Tibial nerve (tissue), 4 donors: ENCODE measurements around the gene EYA2. TPM values are rescaled to one million over a fixed set of nuclear protein-coding genes. Genes with fewer than 3 reads are reported as not detected.

Source experiments
- DNase-seq, 2 donors: peaks; one replicate each; pipeline ENCODE4 v3.0.0-alpha.2; 2019; ENCODE audit warnings: low spot score in 2 of 2
- H3K27ac ChIP-seq, 4 donors: fragments of 200-600 bp; sonication (generic) in 3 of 4; one replicate each; pipeline ENCODE4 v1.5.1; 2017 to 2019; ENCODE audit warnings: mild to moderate bottlenecking in 1 of 4
- H3K27me3 ChIP-seq, 2 donors: fragments of 200-600 bp; sonication (generic) in 1 of 2; one replicate each; pipeline versions ENCODE4 v1.5.1 to v1.6.0; 2017 to 2019
- H3K36me3 ChIP-seq, 3 donors: fragments of 200-600 bp; sonication (generic); one replicate each; pipeline ENCODE4 v1.5.1; 2018 to 2019
- H3K4me1 ChIP-seq, 4 donors: fragments of 200-600 bp; sonication (generic) in 3 of 4; one replicate each; pipeline ENCODE4 v1.5.1; 2017 to 2019
- H3K4me3 ChIP-seq, 4 donors: fragments of 200-600 bp; sonication (generic) in 3 of 4; one replicate each; pipeline ENCODE4 v1.5.1; 2017 to 2019; ENCODE audit warnings: mild to moderate bottlenecking in 1 of 4, moderate library complexity in 1 of 4
- H3K9me3 ChIP-seq, 4 donors: fragments of 200-600 bp; sonication (generic) in 3 of 4; one replicate each; pipeline ENCODE4 v1.5.1; 2017 to 2019
- EP300 ChIP-seq, 2 donors: sonication (generic); formaldehyde crosslinking; IDR thresholded peaks; one replicate each; pipeline ENCODE4 v1.6.1; 2017; ENCODE audit warnings: antibody characterized with exemption in 2 of 2, mild to moderate bottlenecking in 1 of 2
- POLR2A ChIP-seq, 2 donors: fragments of 450-650 bp; IDR thresholded peaks; one replicate each; pipeline ENCODE4 v1.6.1; 2017; ENCODE audit warnings: antibody characterized with exemption in 2 of 2, mild to moderate bottlenecking in 2 of 2, moderate library complexity in 2 of 2
- WGBS, 2 donors: methylation state at CpG; one replicate each; pipeline ENCODE4 v1.1.5; 2018; 5-methylcytosine and 5-hydroxymethylcytosine counted together
- total RNA-seq, 4 donors: library from RNA; depleted of rRNA; stranded (reverse); fragments of >200 nt; gene quantifications; one replicate each; pipeline ENCODE4 v1.1.0, GENCODE V29; 2016
- TF ChIP-seq, protein P1 (sequence below), 5 experiments: fragments of 200-600 bp in 3 of 5; fragments of 450-650 bp in 2 of 5; sonication (generic) in 3 of 5; IDR thresholded peaks; one replicate each; pipeline ENCODE4 v1.5.1; 2016 to 2019; ENCODE audit warnings: antibody characterized with exemption in 5 of 5, mild to moderate bottlenecking in 3 of 5, moderate library complexity in 2 of 5

EYA2 gene
- total RNA-seq, 4 donors from 2014 or later = 13.8 to 25.5 (median 20.2) TPM

- Histone ChIP-seq H3K9me3 (no peaks in the 10 kb centered on the region), H3K36me3 (peaks cover 0 to 5% (median 0%) of the 10 kb centered on the region in 3 donors), H3K27me3 (no peaks in the 10 kb centered on the region), H3K4me3 (no peak overlapping the region), H3K4me1 (peaks cover 0 to 14% (median 0%) of the 10 kb centered on the region in 4 donors), H3K27ac (no peak overlapping the region)
- DNase-seq = no peak
- WGBS, 2 donors = 69 to 85% methylated on average over 3 of the region's 3 CpGs
- TF ChIP-seq EP300 (IDR thresholded peaks at IDR 0.05) = no peak
- no peak for TF ChIP-seq POLR2A (IDR thresholded peaks at IDR 0.05)
- TF ChIP-seq, protein P1, sequence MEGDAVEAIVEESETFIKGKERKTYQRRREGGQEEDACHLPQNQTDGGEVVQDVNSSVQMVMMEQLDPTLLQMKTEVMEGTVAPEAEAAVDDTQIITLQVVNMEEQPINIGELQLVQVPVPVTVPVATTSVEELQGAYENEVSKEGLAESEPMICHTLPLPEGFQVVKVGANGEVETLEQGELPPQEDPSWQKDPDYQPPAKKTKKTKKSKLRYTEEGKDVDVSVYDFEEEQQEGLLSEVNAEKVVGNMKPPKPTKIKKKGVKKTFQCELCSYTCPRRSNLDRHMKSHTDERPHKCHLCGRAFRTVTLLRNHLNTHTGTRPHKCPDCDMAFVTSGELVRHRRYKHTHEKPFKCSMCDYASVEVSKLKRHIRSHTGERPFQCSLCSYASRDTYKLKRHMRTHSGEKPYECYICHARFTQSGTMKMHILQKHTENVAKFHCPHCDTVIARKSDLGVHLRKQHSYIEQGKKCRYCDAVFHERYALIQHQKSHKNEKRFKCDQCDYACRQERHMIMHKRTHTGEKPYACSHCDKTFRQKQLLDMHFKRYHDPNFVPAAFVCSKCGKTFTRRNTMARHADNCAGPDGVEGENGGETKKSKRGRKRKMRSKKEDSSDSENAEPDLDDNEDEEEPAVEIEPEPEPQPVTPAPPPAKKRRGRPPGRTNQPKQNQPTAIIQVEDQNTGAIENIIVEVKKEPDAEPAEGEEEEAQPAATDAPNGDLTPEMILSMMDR (IDR thresholded peaks at IDR 0.05) = no peak
These were observed 163.0 kb downstream of the EYA2 start for GRCh38 chr20:47057661-47058060.

- 91 to 97% methylated on average over 4 of the region's 4 CpGs for WGBS, 2 donors
- H3K36me3 ChIP-seq = peaks cover 0 to 5% (median 0%) of the 10 kb centered on the region in 3 donors
- H3K4me1 ChIP-seq = peaks cover 0 to 17% (median 0%) of the 10 kb centered on the region in 4 donors
- TF ChIP-seq POLR2A (IDR thresholded peaks at IDR 0.05) = no peak
- TF ChIP-seq, protein P1 (IDR thresholded peaks at IDR 0.05) = no peak
- no peak for DNase-seq
- H3K4me3 ChIP-seq = no peak overlapping the region
- no peaks in the 10 kb centered on the region for H3K27me3 ChIP-seq
- no peaks in the 10 kb centered on the region for H3K9me3 ChIP-seq
- no peak overlapping the region for H3K27ac ChIP-seq
These were observed 163.6 kb downstream of the EYA2 start for GRCh38 chr20:47058236-47058635.

DNA sequence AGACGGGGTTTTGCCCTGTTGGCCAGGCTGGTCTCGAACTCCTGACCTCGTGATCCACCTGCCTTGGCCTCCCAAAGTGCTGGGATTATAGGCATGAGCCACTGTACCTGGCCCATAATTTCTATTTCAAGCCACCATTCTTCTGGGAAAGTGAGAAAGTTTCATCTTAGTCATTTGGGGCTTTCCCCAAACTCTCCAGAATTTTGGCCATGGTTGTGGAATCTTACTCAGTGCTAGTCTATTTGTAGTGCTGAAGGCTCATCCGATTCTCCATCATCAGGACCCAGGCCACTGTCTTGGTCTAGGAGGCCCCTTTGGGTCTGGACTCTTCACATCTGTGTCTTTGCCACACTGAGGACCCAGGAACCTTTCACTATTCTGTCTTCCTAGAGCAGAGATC is 164.9 kb downstream of the EYA2 start:
- no peak for DNase-seq
- Histone ChIP-seq H3K36me3 (peaks cover 0 to 5% (median 0%) of the 10 kb centered on the region in 3 donors), H3K27me3 (no peaks in the 10 kb centered on the region), H3K4me3 (no peak overlapping the region), H3K4me1 (peaks cover 0 to 24% (median 0%) of the 10 kb centered on the region in 4 donors), H3K27ac (no peak overlapping the region), H3K9me3 (no peaks in the 10 kb centered on the region)
- WGBS, 2 donors = 83 to 99% methylated on average over 4 of the region's 4 CpGs
- TF ChIP-seq POLR2A (IDR thresholded peaks at IDR 0.05) (no peak), EP300 (IDR thresholded peaks at IDR 0.05) (no peak)
- TF ChIP-seq, protein P1 (IDR thresholded peaks at IDR 0.05) = no peak

GRCh38 chr20:47061549-47061948 is 166.9 kb downstream of the EYA2 start:
- DNase-seq = no peak
- Histone ChIP-seq H3K36me3 (peaks cover 0 to 9% (median 0%) of the 10 kb centered on the region in 3 donors), H3K9me3 (peaks cover 0 to 6% (median 0%) of the 10 kb centered on the region in 4 donors), H3K27me3 (no peaks in the 10 kb centered on the region), H3K27ac (peak overlapping the region in 1 of 4 donors; percentile 62), H3K4me3 (no peak overlapping the region), H3K4me1 (peaks cover 0 to 18% (median 0%) of the 10 kb centered on the region in 4 donors)
- TF ChIP-seq EP300 (IDR thresholded peaks at IDR 0.05) (no peak), POLR2A (IDR thresholded peaks at IDR 0.05) (no peak)
- TF ChIP-seq, protein P1 (IDR thresholded peaks at IDR 0.05) = no peak
- WGBS, 2 donors = 92 to 96% methylated on average over 8 of the region's 8 CpGs

GRCh38 chr20:47062226-47062890 is 167.7 kb downstream of the EYA2 start:
- peaks cover 0 to 14% (median under 1%) of the 10 kb centered on the region in 4 donors for H3K9me3 ChIP-seq
- TF ChIP-seq EP300 (IDR thresholded peaks at IDR 0.05) (no peak), POLR2A (IDR thresholded peaks at IDR 0.05) (no peak)
- TF ChIP-seq, protein P1 (IDR thresholded peaks at IDR 0.05) = no peak
- peak overlapping the region in 2 of 4 donors; percentile 26 to 62 for H3K27ac ChIP-seq
- 62 to 70% methylated on average over 14 of the region's 14 CpGs for WGBS, 2 donors
- peaks cover 0 to 14% (median 0%) of the 10 kb centered on the region in 3 donors for H3K36me3 ChIP-seq
- no peak overlapping the region for H3K4me3 ChIP-seq
- no peaks in the 10 kb centered on the region for H3K27me3 ChIP-seq
- no peak for DNase-seq
- peaks cover 0 to 18% (median 0%) of the 10 kb centered on the region in 4 donors for H3K4me1 ChIP-seq
